HEK293T (cell line): ENCODE results near the gene PXDN.

Source experiments
- BHLHE40 ChIP-seq: fragments of 450-650 bp; IDR thresholded peaks from 2 replicates; pipeline ENCODE4 v1.6.1; 2016; ENCODE audit warnings: mild to moderate bottlenecking, moderate library complexity, borderline replicate concordance
- HDGF ChIP-seq: fragments of 450-650 bp; IDR thresholded peaks from 2 replicates; pipeline ENCODE4 v1.6.1; 2017; ENCODE audit warnings: antibody characterized with exemption, borderline replicate concordance
- L3MBTL2 ChIP-seq: fragments of 450-650 bp; conservative IDR thresholded peaks from 2 replicates; pipeline ENCODE4 v1.6.1; 2016; ENCODE audit warnings: mild to moderate bottlenecking
- SP1 ChIP-seq: fragments of 450-650 bp; IDR thresholded peaks from 2 replicates; pipeline ENCODE4 v1.6.1; 2017
- SUZ12 ChIP-seq: fragments of 450-650 bp; IDR thresholded peaks from 2 replicates; pipeline ENCODE4 v1.6.1; 2016; ENCODE audit warnings: mild to moderate bottlenecking

GRCh38 chr2:1707771-1708418 lies 36.4 kb downstream of the PXDN start:
- TF ChIP-seq L3MBTL2 (no peak), SP1 (no peak), SUZ12 (no peak), HDGF (no peak), BHLHE40 (no peak)
